Measurements from ENCODE around the gene KRTAP4-11.

KRTAP4-11 gene

DNA sequence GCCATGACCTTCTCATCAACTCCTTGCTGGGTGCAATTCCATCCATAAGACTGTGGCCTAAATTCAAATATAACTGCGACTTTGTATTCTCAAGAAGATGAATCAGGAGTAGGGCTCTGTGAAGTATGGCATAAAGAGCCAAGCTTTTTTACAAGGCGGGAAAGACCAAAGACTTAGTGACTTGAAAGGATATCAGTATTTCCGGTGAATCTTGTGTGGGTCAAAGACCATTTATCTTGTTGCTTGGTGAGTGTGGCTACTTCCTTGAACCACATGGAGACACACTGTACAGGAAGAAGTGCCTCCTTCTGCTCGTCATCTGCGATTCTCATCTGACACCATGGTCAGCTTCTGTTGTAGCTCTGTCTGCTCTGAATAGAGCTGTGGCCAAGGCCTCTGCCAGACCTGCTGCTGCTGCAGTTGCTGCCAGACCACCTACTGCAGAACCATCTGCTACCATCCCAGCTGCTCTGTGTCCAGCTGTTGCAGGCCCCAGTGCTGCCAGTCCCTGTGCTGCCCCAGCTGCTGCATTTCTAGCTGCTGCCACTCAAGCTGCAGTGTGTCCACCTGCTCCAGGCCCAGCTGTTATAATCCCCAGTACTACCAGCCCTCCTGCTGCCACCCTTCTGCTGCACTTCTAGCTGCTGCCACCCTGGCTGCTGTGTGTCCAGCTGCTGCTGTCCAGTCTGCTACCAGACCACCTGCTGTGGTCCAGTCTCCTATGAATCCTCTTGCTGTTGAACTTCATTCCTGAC lies 46.4 kb downstream of the KRTAP4-11 start:
- no peak overlapping the region for H2BK5ac ChIP-seq (ENCODE audit: low read length)
- no peak for DNase-seq (ENCODE audit: low spot score)

DNA sequence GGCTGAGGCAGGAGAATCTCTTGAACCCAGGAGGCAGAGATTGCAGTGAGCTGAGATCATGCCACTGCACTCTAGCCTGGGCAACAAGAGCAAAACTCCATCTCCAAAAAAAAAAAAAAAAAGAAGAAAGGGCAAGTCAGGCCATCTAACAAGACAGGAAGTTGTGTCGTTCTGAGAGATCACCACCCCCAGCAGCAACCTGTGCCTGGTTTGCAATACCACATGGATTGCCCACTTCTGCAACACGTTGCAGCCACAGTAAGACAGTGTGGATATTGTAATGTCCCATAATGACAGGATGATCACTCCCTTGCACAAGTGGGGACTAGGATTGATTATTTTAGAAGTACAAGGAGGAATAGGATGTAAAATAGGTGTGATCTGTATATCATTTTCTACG lies 49.1 kb downstream of the KRTAP4-11 start:
- WGBS, 2 donors (ENCODE audit: extremely low coverage in 2 of 2, insufficient read length in 2 of 2, insufficient replicate concordance in 1 of 2): no CpG with 5 or more reads among the region's 3 CpGs
- H3K23ac ChIP-seq (ENCODE audit: low read depth, low read length, poor library complexity): no peak overlapping the region
- no peaks in the 10 kb centered on the region for H3K4me1 ChIP-seq (ENCODE audit: control insufficient read depth in 2 of 2, insufficient read depth in 1 of 2, low read depth in 1 of 2, low read length in 2 of 2)
- no peak overlapping the region for H3K4me3 ChIP-seq (ENCODE audit: low read length in 2 of 2)
- H3K36me3 ChIP-seq (replicated peaks in 1 of 2; ENCODE audit: control insufficient read depth in 2 of 2, insufficient read depth in 2 of 2, low read length in 2 of 2): no peaks in the 10 kb centered on the region
- DNase-seq (ENCODE audit: low spot score): no peak
- H3K9me3 ChIP-seq (replicated peaks in 1 of 2; ENCODE audit: control insufficient read depth in 2 of 2, insufficient read depth in 1 of 2, low read depth in 1 of 2, low read length in 2 of 2): no peaks in the 10 kb centered on the region
- H3K14ac ChIP-seq (ENCODE audit: low read length): no peak overlapping the region
- H3K4me2 ChIP-seq (ENCODE audit: insufficient read depth, low read length, poor library complexity, severe bottlenecking): no peak overlapping the region
- no peak overlapping the region for H3K27ac ChIP-seq (replicated peaks; ENCODE audit: low read length)
- H2BK12ac ChIP-seq (ENCODE audit: low read length): no peak overlapping the region
- H3K27me3 ChIP-seq (ENCODE audit: control insufficient read depth in 3 of 3, insufficient read depth in 3 of 3, low read depth in 1 of 3, low read length in 3 of 3): no peaks in the 10 kb centered on the region
- no peak overlapping the region for H3K9ac ChIP-seq (ENCODE audit: low read depth, low read length, poor library complexity)
- no peaks in the 10 kb centered on the region for H3K79me1 ChIP-seq (ENCODE audit: low read depth, low read length)
- H4K8ac ChIP-seq (ENCODE audit: low read depth, low read length): no peak overlapping the region
- H4K91ac ChIP-seq (ENCODE audit: low read depth, low read length, poor library complexity): no peak overlapping the region
- no peak overlapping the region for H3K4ac ChIP-seq (ENCODE audit: low read length)
- H2AK5ac ChIP-seq (ENCODE audit: low read depth, low read length): no peak overlapping the region
- H2BK5ac ChIP-seq (ENCODE audit: low read length): no peak overlapping the region
- no peak overlapping the region for H2AFZ ChIP-seq (ENCODE audit: low read length)
- no peak overlapping the region for H3K18ac ChIP-seq (ENCODE audit: low read length)
- H2BK120ac ChIP-seq (ENCODE audit: low read depth, low read length): no peak overlapping the region
- H2BK15ac ChIP-seq (ENCODE audit: low read length): no peak overlapping the region

More for the DNA sequence above, 46.4 kb downstream of the KRTAP4-11 start:
- peak overlapping the region; percentile 38 for H2AK5ac ChIP-seq (ENCODE audit: low read depth, low read length)
- peak overlapping the region; percentile 52 for H4K8ac ChIP-seq (ENCODE audit: low read depth, low read length)
- H3K14ac ChIP-seq (ENCODE audit: low read length): no peak overlapping the region
- H3K36me3 ChIP-seq (replicated peaks in 1 of 2; ENCODE audit: control insufficient read depth in 2 of 2, insufficient read depth in 2 of 2, low read length in 2 of 2): no peaks in the 10 kb centered on the region
- H3K23ac ChIP-seq (ENCODE audit: low read depth, low read length, poor library complexity): no peak overlapping the region
- peak overlapping the region in 1 of 2 donors; percentile 27 for H3K4me3 ChIP-seq (ENCODE audit: low read length in 2 of 2)
- no peak overlapping the region for H3K4ac ChIP-seq (ENCODE audit: low read length)
- no peaks in the 10 kb centered on the region for H3K4me1 ChIP-seq (ENCODE audit: control insufficient read depth in 2 of 2, insufficient read depth in 1 of 2, low read depth in 1 of 2, low read length in 2 of 2)
- WGBS, 2 donors (ENCODE audit: extremely low coverage in 2 of 2, insufficient read length in 2 of 2, insufficient replicate concordance in 1 of 2): no CpG with 5 or more reads among the region's 5 CpGs
- H3K4me2 ChIP-seq (ENCODE audit: insufficient read depth, low read length, poor library complexity, severe bottlenecking): no peak overlapping the region
- H3K18ac ChIP-seq (ENCODE audit: low read length): peak overlapping the region; percentile 32
- no peak overlapping the region for H2BK12ac ChIP-seq (ENCODE audit: low read length)
- H2BK120ac ChIP-seq (ENCODE audit: low read depth, low read length): no peak overlapping the region
- no peak overlapping the region for H2BK15ac ChIP-seq (ENCODE audit: low read length)
- H3K79me1 ChIP-seq (ENCODE audit: low read depth, low read length): no peaks in the 10 kb centered on the region
- H3K27ac ChIP-seq (replicated peaks; ENCODE audit: low read length): no peak overlapping the region
- no peak overlapping the region for H4K91ac ChIP-seq (ENCODE audit: low read depth, low read length, poor library complexity)
- no peaks in the 10 kb centered on the region for H3K9me3 ChIP-seq (replicated peaks in 1 of 2; ENCODE audit: control insufficient read depth in 2 of 2, insufficient read depth in 1 of 2, low read depth in 1 of 2, low read length in 2 of 2)
- no peak overlapping the region for H2AFZ ChIP-seq (ENCODE audit: low read length)
- H3K27me3 ChIP-seq (ENCODE audit: control insufficient read depth in 3 of 3, insufficient read depth in 3 of 3, low read depth in 1 of 3, low read length in 3 of 3): no peaks in the 10 kb centered on the region
- no peak overlapping the region for H3K9ac ChIP-seq (ENCODE audit: low read depth, low read length, poor library complexity)

DNA sequence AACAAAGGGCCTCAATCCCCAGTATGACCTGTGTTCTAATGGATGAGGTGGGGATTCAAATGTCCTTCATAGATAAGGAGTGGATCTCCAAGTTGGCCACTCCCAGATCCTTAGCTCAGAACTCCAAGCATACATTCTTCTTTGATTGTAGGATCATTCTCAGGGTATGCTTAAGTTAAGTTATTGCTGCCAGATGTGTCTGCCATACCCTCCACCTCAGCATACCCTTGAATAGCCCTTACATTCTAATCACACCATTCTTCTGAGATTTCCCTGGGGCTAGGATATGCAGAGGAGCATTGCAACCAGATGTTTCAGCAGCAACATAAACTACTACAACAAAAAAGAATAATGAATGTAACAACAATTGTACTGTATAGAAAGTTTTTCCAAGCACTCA lies 50.9 kb downstream of the KRTAP4-11 start:
- H2AFZ ChIP-seq (ENCODE audit: low read length): no peak overlapping the region
- H3K9me3 ChIP-seq (replicated peaks in 1 of 2; ENCODE audit: control insufficient read depth in 2 of 2, insufficient read depth in 1 of 2, low read depth in 1 of 2, low read length in 2 of 2): no peaks in the 10 kb centered on the region
- H2AK5ac ChIP-seq (ENCODE audit: low read depth, low read length): no peak overlapping the region
- no peak overlapping the region for H4K8ac ChIP-seq (ENCODE audit: low read depth, low read length)
- no peaks in the 10 kb centered on the region for H3K36me3 ChIP-seq (replicated peaks in 1 of 2; ENCODE audit: control insufficient read depth in 2 of 2, insufficient read depth in 2 of 2, low read length in 2 of 2)
- no peak overlapping the region for H3K14ac ChIP-seq (ENCODE audit: low read length)
- H2BK15ac ChIP-seq (ENCODE audit: low read length): no peak overlapping the region
- no peak overlapping the region for H3K23ac ChIP-seq (ENCODE audit: low read depth, low read length, poor library complexity)
- no peak overlapping the region for H3K9ac ChIP-seq (ENCODE audit: low read depth, low read length, poor library complexity)
- no peaks in the 10 kb centered on the region for H3K4me1 ChIP-seq (ENCODE audit: control insufficient read depth in 2 of 2, insufficient read depth in 1 of 2, low read depth in 1 of 2, low read length in 2 of 2)
- no peak overlapping the region for H3K27ac ChIP-seq (replicated peaks; ENCODE audit: low read length)
- DNase-seq (ENCODE audit: low spot score): no peak
- H3K18ac ChIP-seq (ENCODE audit: low read length): no peak overlapping the region
- no peak overlapping the region for H3K4me2 ChIP-seq (ENCODE audit: insufficient read depth, low read length, poor library complexity, severe bottlenecking)
- no peak overlapping the region for H2BK12ac ChIP-seq (ENCODE audit: low read length)
- no peak overlapping the region for H4K91ac ChIP-seq (ENCODE audit: low read depth, low read length, poor library complexity)
- no peaks in the 10 kb centered on the region for H3K27me3 ChIP-seq (ENCODE audit: control insufficient read depth in 3 of 3, insufficient read depth in 3 of 3, low read depth in 1 of 3, low read length in 3 of 3)
- H3K79me1 ChIP-seq (ENCODE audit: low read depth, low read length): no peaks in the 10 kb centered on the region
- H3K4me3 ChIP-seq (ENCODE audit: low read length in 2 of 2): no peak overlapping the region
- no peak overlapping the region for H2BK5ac ChIP-seq (ENCODE audit: low read length)
- no peak overlapping the region for H2BK120ac ChIP-seq (ENCODE audit: low read depth, low read length)
- H3K4ac ChIP-seq (ENCODE audit: low read length): no peak overlapping the region
